H1 (cell line): Measurements from ENCODE around the gene COL26A1. TPM values are rescaled to one million over a fixed set of nuclear protein-coding genes. Genes with fewer than 3 reads are reported as not detected.

Experiments
- CTCF ChIA-PET: fragments of 300-600 bp; sonication (Branson Sonifier 250); formaldehyde crosslinking; loops from one replicate; lab custom pipeline; 2021; ENCODE audit not compliant: partially characterized antibody; lab: Charles Lee
- POLR2A ChIA-PET: fragments of 300-600 bp; sonication (Branson Sonifier 250); formaldehyde crosslinking; loops from one replicate; lab custom pipeline; 2021; ENCODE audit warnings: inconsistent platforms; ENCODE audit not compliant: partially characterized antibody; lab: Charles Lee
- DNase-seq, 2 experiments: peaks; one replicate each; pipeline versions ENCODE4 v3.0.0 to v3.0.0-alpha.2; 2010 to 2022; ENCODE audit warnings: low spot score in 2 of 2, low read depth in 1 of 2, mixed read lengths in 1 of 2
- FAIRE-seq: peaks from 2 replicates; lab custom pipeline; 2011; peaks lifted over from hg19 to GRCh38; lab: Jason Lieb, UNC
- H2AFZ ChIP-seq: 2 replicates; pipeline ENCODE4 v1.8.1; 2012; ENCODE audit warnings: low read length, inconsistent platforms
- H2AK5ac ChIP-seq: 2 replicates; pipeline ENCODE4 v1.6.1; 2013; ENCODE audit warnings: low read depth, low read length
- H2BK120ac ChIP-seq: replicated peaks from 2 replicates; pipeline ENCODE3; 2013; ENCODE audit warnings: low read depth, low read length, inconsistent platforms
- H2BK12ac ChIP-seq: 2 replicates; pipeline ENCODE4 v1.6.1; 2013; ENCODE audit warnings: low read depth, low read length
- H2BK15ac ChIP-seq: 2 replicates; pipeline ENCODE4 v1.6.1; 2013; ENCODE audit warnings: low read length
- H2BK20ac ChIP-seq: 2 replicates; pipeline ENCODE4 v1.6.1; 2013; ENCODE audit warnings: low read length
- H2BK5ac ChIP-seq: 2 replicates; pipeline ENCODE4 v1.6.1; 2013; ENCODE audit warnings: low read depth, low read length
- H3K14ac ChIP-seq: 2 replicates; pipeline ENCODE4 v1.6.1; 2013; ENCODE audit warnings: inconsistent platforms; ENCODE audit not compliant: insufficient read length
- H3K18ac ChIP-seq: 2 replicates; pipeline ENCODE4 v1.6.1; 2013; ENCODE audit warnings: low read length; ENCODE audit errors: extremely low read depth
- H3K23ac ChIP-seq: 2 replicates; pipeline ENCODE4 v1.6.1; 2013; ENCODE audit warnings: inconsistent platforms; ENCODE audit not compliant: insufficient read length
- H3K23me2 ChIP-seq: 2 replicates; pipeline ENCODE4 v1.6.1; 2013; ENCODE audit warnings: low read depth, low read length
- H3K27ac ChIP-seq: 2 replicates; pipeline ENCODE4 v1.6.1; 2011; ENCODE audit warnings: low read depth, low read length, inconsistent platforms
- H3K27me3 ChIP-seq, 4 experiments: replicated peaks in 1 of 4; 1 replicate in 1 of 4; 2 replicates in 3 of 4; pipeline versions ENCODE4 v1.6.1 to v1.8.1; 2011 to 2013; ENCODE audit warnings: low read length in 3 of 4, mild to moderate bottlenecking in 3 of 4, inconsistent platforms in 2 of 4, mixed read lengths in 2 of 4, moderate library complexity in 1 of 4; ENCODE audit not compliant: control insufficient read depth in 3 of 4, insufficient read depth in 3 of 4; ENCODE audit errors: extremely low read depth in 1 of 4
- H3K36me3 ChIP-seq, 4 experiments: 2 replicates each; pipeline versions ENCODE4 v1.6.1 to v1.8.1; 2011 to 2013; ENCODE audit warnings: mild to moderate bottlenecking in 4 of 4, low read length in 3 of 4, moderate library complexity in 2 of 4, control low read depth in 1 of 4, inconsistent platforms in 1 of 4; ENCODE audit not compliant: insufficient read depth in 4 of 4, control insufficient read depth in 2 of 4
- H3K4ac ChIP-seq: replicated peaks from 2 replicates; pipeline ENCODE3; 2013; ENCODE audit warnings: low read length, low read depth, mixed read lengths, inconsistent platforms; ENCODE audit not compliant: insufficient read length
- H3K4me1 ChIP-seq, 4 experiments: replicated peaks in 1 of 4; 1 replicate in 1 of 4; 2 replicates in 3 of 4; pipeline versions ENCODE4 v1.6.1 to v1.8.1; 2011 to 2013; ENCODE audit warnings: low read length in 3 of 4, inconsistent platforms in 2 of 4, mixed read lengths in 1 of 4; ENCODE audit not compliant: insufficient read depth in 4 of 4, control insufficient read depth in 3 of 4
- H3K4me2 ChIP-seq, 2 experiments: 2 replicates each; pipeline versions ENCODE4 v1.6.1 to v1.8.1; 2011 to 2013; ENCODE audit warnings: low read depth in 2 of 2, low read length in 2 of 2, control low read depth in 1 of 2, inconsistent platforms in 1 of 2, mild to moderate bottlenecking in 1 of 2; ENCODE audit not compliant: insufficient read depth in 1 of 2
- H3K4me3 ChIP-seq, 4 experiments: fragments of 200-600, 300-600 bp in 1 of 4; sonication (generic), shearing (Covaris generic), sonication (Bioruptor Twin) in 1 of 4; 2 replicates each; pipeline versions ENCODE4 v1.5.1 to v1.8.1; 2011 to 2016; ENCODE audit warnings: low read length in 4 of 4, low read depth in 3 of 4, control low read depth in 2 of 4, inconsistent platforms in 2 of 4, mild to moderate bottlenecking in 2 of 4, mixed read lengths in 1 of 4, moderate library complexity in 1 of 4; ENCODE audit not compliant: insufficient read depth in 2 of 4; ENCODE audit errors: extremely low read depth in 1 of 4
- H3K56ac ChIP-seq: replicated peaks from 2 replicates; pipeline ENCODE3; 2013; ENCODE audit warnings: low read depth, mild to moderate bottlenecking, mixed read lengths, low read length, inconsistent platforms; ENCODE audit not compliant: insufficient read length
- H3K79me1 ChIP-seq: 2 replicates; pipeline ENCODE4 v1.6.1; 2013; ENCODE audit warnings: low read depth, low read length, control low read depth
- H3K79me2 ChIP-seq, 2 experiments: 2 replicates each; pipeline versions ENCODE4 v1.6.1 to v1.8.1; 2012 to 2013; ENCODE audit warnings: low read length in 2 of 2, mild to moderate bottlenecking in 2 of 2, inconsistent platforms in 1 of 2; ENCODE audit not compliant: insufficient read depth in 2 of 2, control insufficient read depth in 1 of 2
- H3K9ac ChIP-seq, 4 experiments: replicated peaks in 1 of 4; 1 replicate in 1 of 4; 2 replicates in 3 of 4; pipeline versions ENCODE4 v1.6.1 to v1.8.1; 2011 to 2013; ENCODE audit warnings: low read depth in 3 of 4, low read length in 3 of 4, control low read depth in 2 of 4, mild to moderate bottlenecking in 2 of 4, moderate library complexity in 2 of 4, inconsistent platforms in 1 of 4; ENCODE audit errors: extremely low read depth in 1 of 4
- H3K9me3 ChIP-seq, 2 experiments: 2 replicates each; pipeline versions ENCODE4 v1.6.1 to v1.8.1; 2012 to 2013; ENCODE audit warnings: mild to moderate bottlenecking in 2 of 2, moderate library complexity in 2 of 2, control low read depth in 1 of 2, inconsistent platforms in 1 of 2, low read depth in 1 of 2, low read length in 1 of 2, mixed read lengths in 1 of 2; ENCODE audit not compliant: insufficient read depth in 2 of 2
- H4K20me1 ChIP-seq, 2 experiments: replicated peaks in 1 of 2; 2 replicates each; pipeline versions ENCODE3 to v1.8.1; 2011 to 2013; ENCODE audit warnings: inconsistent platforms in 2 of 2, low read length in 2 of 2, mild to moderate bottlenecking in 1 of 2; ENCODE audit not compliant: insufficient read depth in 2 of 2, control insufficient read depth in 1 of 2
- H4K5ac ChIP-seq: 2 replicates; pipeline ENCODE4 v1.6.1; 2013; ENCODE audit warnings: low read length, low read depth, mixed read lengths, inconsistent platforms; ENCODE audit not compliant: insufficient read length
- H4K8ac ChIP-seq: 2 replicates; pipeline ENCODE4 v1.8.0; 2013; ENCODE audit warnings: mild to moderate bottlenecking, moderate library complexity, low read length, inconsistent platforms; ENCODE audit not compliant: insufficient read depth; ENCODE audit errors: extremely low read depth
- H4K91ac ChIP-seq: replicated peaks from 2 replicates; pipeline ENCODE3; 2013; ENCODE audit warnings: low read length, mixed read lengths, inconsistent platforms; ENCODE audit not compliant: insufficient read length
- BACH1 ChIP-seq: IDR thresholded peaks from 2 replicates; pipeline ENCODE4 v1.6.1; 2012; ENCODE audit warnings: low read length, improper control_type of control experiment
- CTCF ChIP-seq, 3 experiments: IDR thresholded peaks; 1 replicate in 2 of 3; 2 replicates in 1 of 3; pipeline versions ENCODE4 v1.5.1 to v1.6.1; 2011; ENCODE audit warnings: low read length in 3 of 3, mild to moderate bottlenecking in 3 of 3, inconsistent platforms in 2 of 3, low read depth in 1 of 3, moderate library complexity in 1 of 3; ENCODE audit not compliant: insufficient read depth in 1 of 3; ENCODE audit errors: control extremely low read depth in 1 of 3
- KDM5A ChIP-seq: fragments of 200-600 bp; IDR thresholded peaks from 2 replicates; pipeline ENCODE4 v1.7.1; 2012; ENCODE audit warnings: mild to moderate bottlenecking, low read length, inconsistent platforms, mixed read lengths
- POLR2AphosphoS5 ChIP-seq: IDR thresholded peaks from 2 replicates; pipeline ENCODE4 v1.6.1; 2011; ENCODE audit warnings: low read depth, low read length
- WGBS, 2 experiments: shearing (Covaris generic) in 1 of 2; methylation state at CpG; one replicate each; pipeline versions ENCODE4 v1.1.6 to v1.1.7; 2013 to 2015; ENCODE audit warnings: low lambda C conversion rate in 2 of 2, mixed read lengths in 2 of 2, inconsistent platforms in 1 of 2, low coverage in 1 of 2, missing lambda C conversion rate in 1 of 2; ENCODE audit not compliant: insufficient replicate concordance in 2 of 2, insufficient coverage in 1 of 2, insufficient read length in 1 of 2; ENCODE audit errors: extremely low coverage in 1 of 2, missing lambda C conversion rate in 1 of 2; 5-methylcytosine and 5-hydroxymethylcytosine counted together
- polyA plus RNA-seq, 7 experiments: library from polyadenylated mRNA; depleted of rRNA in 3 of 7; stranded (reverse) in 5 of 7; unstranded in 2 of 7; fragments of >200 nt in 5 of 7; fragments of 200-250 nt in 2 of 7; gene quantifications; 1 replicate in 5 of 7; 2 replicates in 1 of 7; 4 replicates in 1 of 7; pipeline versions ENCODE4 v1.2.1 to v1.2.3, GENCODE V29; 2011 to 2013; ENCODE audit warnings: missing spikeins in 2 of 7, mixed read lengths in 2 of 7
- total RNA-seq: library from RNA; stranded (reverse); fragmentation: NEBNext Ultra II Directional; extraction: Animal tissue kit (Norgen Biotek cat#: 25700); gene quantifications from 2 replicates; pipeline ENCODE4 v1.2.1, GENCODE V29; 2021

COL26A1 gene
- total and polyA plus RNA-seq, 2 of the 8 experiments (the other 6 are each of a cell fraction or from before 2014, with no cell fraction given): 51.1 to 68.8 TPM

GRCh38 chr7:101432316-101432715 is 69.6 kb downstream of the COL26A1 start:
- H3K9me3 ChIP-seq: no peaks in the 10 kb centered on the region
- H3K9ac ChIP-seq: no peak overlapping the region
- no peak overlapping the region for H3K27ac ChIP-seq
- H3K56ac ChIP-seq: no peak overlapping the region
- no peaks in the 10 kb centered on the region; the same call in 1 of the 2 replicates for H3K23me2 ChIP-seq
- 0 out of 2 replicates have a peak overlapping the region, but pooled peaks have one; percentile 48 for H2BK20ac ChIP-seq
- ChIA-PET CTCF (interaction anchor here (1.1 to 2.7 kb wide), 3 partner anchors 15 to 68 kb away, joined by 3 to 6 read pairs (median 5); no protein-coding TSS in a partner anchor), POLR2A (interaction anchor here (0.6 kb wide), 1 partner anchor 178 kb away, joined by 3 read pairs; no protein-coding TSS in a partner anchor)
- no peaks in the 10 kb centered on the region for H3K36me3 ChIP-seq
- H2AK5ac ChIP-seq: no peak overlapping the region
- DNase-seq: no peak
- no peak overlapping the region for H2BK12ac ChIP-seq
- no peaks in the 10 kb centered on the region for H3K79me1 ChIP-seq
- H2BK5ac ChIP-seq: no peak overlapping the region
- no peak overlapping the region for H3K23ac ChIP-seq
- no peak overlapping the region for H3K18ac ChIP-seq
- 81% methylated on average over 3 of the region's 3 CpGs; no CpG with 5 or more reads in 1 of the 2 experiments for WGBS, 2 experiments
- H3K4me2 ChIP-seq: no peak overlapping the region
- FAIRE-seq: no peak
- H4K8ac ChIP-seq: no peak overlapping the region
- no peak overlapping the region for H3K4ac ChIP-seq
- no peak overlapping the region for H4K5ac ChIP-seq
- H3K27me3 ChIP-seq: no peaks in the 10 kb centered on the region
- H3K4me1 ChIP-seq: peaks cover 4 to 19% (median 11%) of the 10 kb centered on the region in 4 experiments
- H3K4me3 ChIP-seq: no peak overlapping the region
- peaks cover 0 to 5% of the 10 kb centered on the region in 2 experiments for H4K20me1 ChIP-seq
- no peak overlapping the region for H2BK120ac ChIP-seq
- H2AFZ ChIP-seq: no peak overlapping the region
- no peak overlapping the region for H2BK15ac ChIP-seq
- no peak overlapping the region for H4K91ac ChIP-seq
- H3K14ac ChIP-seq: no peak overlapping the region
- no peaks in the 10 kb centered on the region; a peak in 2 of 4 replicates for H3K79me2 ChIP-seq
- no peak for TF ChIP-seq POLR2AphosphoS5
- no peak for TF ChIP-seq CTCF (IDR thresholded peaks at IDR 0.05; ENCODE audit: control extremely low read depth in 1 of 3, insufficient read depth in 1 of 3, low read depth in 1 of 3, low read length in 3 of 3)
- TF ChIP-seq BACH1: no peak
- TF ChIP-seq KDM5A: no peak
